ENCODE measurements around the gene HEATR5A. TPM values are rescaled to one million over a fixed set of nuclear protein-coding genes. Genes with fewer than 3 reads are reported as not detected.

Gene HEATR5A
- total and polyA plus RNA-seq, 2 of the 13 experiments (the other 11 are each of a cell fraction or from before 2014, with no cell fraction given), result 36.4 to 105 TPM

DNA sequence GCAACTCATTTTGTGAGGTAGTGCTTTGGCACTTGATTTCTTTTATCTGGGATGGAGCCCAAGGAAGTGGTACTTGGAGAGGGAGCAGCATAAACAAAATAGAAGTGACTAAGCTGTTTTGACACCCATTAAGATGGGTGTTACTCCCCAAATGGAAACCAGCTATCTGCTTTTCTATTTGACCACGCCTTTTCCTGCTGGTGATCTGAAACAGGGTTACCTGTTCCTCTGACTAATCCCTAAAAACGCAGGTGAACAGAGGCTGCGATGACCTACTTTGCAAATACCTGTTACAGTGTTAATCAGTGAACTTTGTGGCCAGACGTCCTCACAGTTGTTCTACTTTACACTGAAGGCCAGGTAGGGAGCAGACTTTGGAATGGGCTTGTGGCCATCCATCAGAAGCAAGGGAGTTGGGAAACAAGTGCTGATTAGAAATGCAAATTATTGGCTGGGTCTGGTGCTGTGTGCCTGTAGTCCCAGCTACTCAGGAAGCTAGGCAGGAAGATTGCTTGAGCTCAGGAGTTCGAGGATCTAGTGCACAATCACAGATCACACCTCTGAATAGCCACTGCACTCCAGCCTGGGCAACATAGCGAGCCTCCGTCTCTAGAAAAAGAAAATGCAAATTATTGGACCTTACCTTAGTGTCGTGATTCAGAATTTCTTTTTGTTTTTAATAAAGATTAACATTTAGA lies 154.5 kb downstream of the HEATR5A start (continued):
- TF ChIP-seq, protein P1, sequence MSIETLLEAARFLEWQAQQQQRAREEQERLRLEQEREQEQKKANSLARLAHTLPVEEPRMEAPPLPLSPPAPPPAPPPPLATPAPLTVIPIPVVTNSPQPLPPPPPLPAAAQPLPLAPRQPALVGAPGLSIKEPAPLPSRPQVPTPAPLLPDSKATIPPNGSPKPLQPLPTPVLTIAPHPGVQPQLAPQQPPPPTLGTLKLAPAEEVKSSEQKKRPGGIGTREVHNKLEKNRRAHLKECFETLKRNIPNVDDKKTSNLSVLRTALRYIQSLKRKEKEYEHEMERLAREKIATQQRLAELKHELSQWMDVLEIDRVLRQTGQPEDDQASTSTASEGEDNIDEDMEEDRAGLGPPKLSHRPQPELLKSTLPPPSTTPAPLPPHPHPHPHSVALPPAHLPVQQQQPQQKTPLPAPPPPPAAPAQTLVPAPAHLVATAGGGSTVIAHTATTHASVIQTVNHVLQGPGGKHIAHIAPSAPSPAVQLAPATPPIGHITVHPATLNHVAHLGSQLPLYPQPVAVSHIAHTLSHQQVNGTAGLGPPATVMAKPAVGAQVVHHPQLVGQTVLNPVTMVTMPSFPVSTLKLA (IDR thresholded peaks at IDR 0.05), result no peak
- TF ChIP-seq PTBP1 (IDR thresholded peaks at IDR 0.05; ENCODE audit: low read depth, low read length, poor library complexity, severe bottlenecking) (no peak), MLLT10 (CRISPR knock-in tag; IDR thresholded peaks at IDR 0.05) (no peak), RBAK (CRISPR knock-in tag; IDR thresholded peaks at IDR 0.05) (peak; percentile 79; the same call in 1 of the 2 replicates), TEF (CRISPR knock-in tag; IDR thresholded peaks at IDR 0.05) (no peak), SP140L (CRISPR knock-in tag; IDR thresholded peaks at IDR 0.05; ENCODE audit: borderline replicate concordance) (no peak), HOXD1 (CRISPR knock-in tag; IDR thresholded peaks at IDR 0.05) (no peak), ZNF225 (CRISPR knock-in tag; IDR thresholded peaks at IDR 0.05) (no peak), CREM (IDR thresholded peaks at IDR 0.05) (peak; percentile 76; the same call in 1 of the 2 replicates), CREM (CRISPR knock-in tag; IDR thresholded peaks at IDR 0.05) (no peak), CBFB (CRISPR knock-in tag; IDR thresholded peaks at IDR 0.05) (peak; percentile 46; the same call in 1 of the 2 replicates), ZNF772 (CRISPR knock-in tag; IDR thresholded peaks at IDR 0.05) (peak; percentile 77), RXRA (CRISPR knock-in tag; IDR thresholded peaks at IDR 0.05) (peak; percentile 81; the same call in 1 of the 2 replicates), DNMT1 (CRISPR knock-in tag; IDR thresholded peaks at IDR 0.05) (no peak), ZMYM4 (CRISPR knock-in tag; IDR thresholded peaks at IDR 0.05) (peak; percentile 90), ARID3A (IDR thresholded peaks at IDR 0.05; ENCODE audit: low read depth, low read length) (peak; percentile 42; the same call in 1 of the 2 replicates), HNRNPUL1 (IDR thresholded peaks at IDR 0.05; ENCODE audit: low read depth, low read length) (no peak), ZNF577 (CRISPR knock-in tag; IDR thresholded peaks at IDR 0.05; ENCODE audit: borderline replicate concordance, low read depth) (peak; percentile 83; the same call in 1 of the 2 replicates), ZNF570 (CRISPR knock-in tag; IDR thresholded peaks at IDR 0.05; ENCODE audit: borderline replicate concordance) (0 out of 2 replicates have a peak, but pooled peaks have one; percentile 9), MIER3 (CRISPR knock-in tag; IDR thresholded peaks at IDR 0.05; ENCODE audit: borderline replicate concordance) (peak; percentile 82), ZNF773 (CRISPR knock-in tag; IDR thresholded peaks at IDR 0.05; ENCODE audit: borderline replicate concordance) (no peak), DNMT3B (CRISPR knock-in tag; conservative IDR thresholded peaks at IDR 0.05) (no peak), SNAI1 (CRISPR knock-in tag; IDR thresholded peaks at IDR 0.05; ENCODE audit: borderline replicate concordance) (no peak), ZNF264 (CRISPR knock-in tag; IDR thresholded peaks at IDR 0.05) (peak; percentile 99)
